GM10266 (cell line): ENCODE data around the gene ALOXE3.

ENCODE experiments used
- DNase-seq: peaks from one replicate; pipeline ENCODE4 v3.0.0; 2012; ENCODE audit errors: extremely low spot score
- TF ChIP-seq, protein P1 (sequence below): IDR thresholded peaks from 2 replicates; pipeline ENCODE4 v1.5.1; 2012; ENCODE audit warnings: mild to moderate bottlenecking, low read depth; ENCODE audit not compliant: control insufficient read depth, insufficient read depth; ENCODE audit errors: missing control alignments

Gene ALOXE3

DNA sequence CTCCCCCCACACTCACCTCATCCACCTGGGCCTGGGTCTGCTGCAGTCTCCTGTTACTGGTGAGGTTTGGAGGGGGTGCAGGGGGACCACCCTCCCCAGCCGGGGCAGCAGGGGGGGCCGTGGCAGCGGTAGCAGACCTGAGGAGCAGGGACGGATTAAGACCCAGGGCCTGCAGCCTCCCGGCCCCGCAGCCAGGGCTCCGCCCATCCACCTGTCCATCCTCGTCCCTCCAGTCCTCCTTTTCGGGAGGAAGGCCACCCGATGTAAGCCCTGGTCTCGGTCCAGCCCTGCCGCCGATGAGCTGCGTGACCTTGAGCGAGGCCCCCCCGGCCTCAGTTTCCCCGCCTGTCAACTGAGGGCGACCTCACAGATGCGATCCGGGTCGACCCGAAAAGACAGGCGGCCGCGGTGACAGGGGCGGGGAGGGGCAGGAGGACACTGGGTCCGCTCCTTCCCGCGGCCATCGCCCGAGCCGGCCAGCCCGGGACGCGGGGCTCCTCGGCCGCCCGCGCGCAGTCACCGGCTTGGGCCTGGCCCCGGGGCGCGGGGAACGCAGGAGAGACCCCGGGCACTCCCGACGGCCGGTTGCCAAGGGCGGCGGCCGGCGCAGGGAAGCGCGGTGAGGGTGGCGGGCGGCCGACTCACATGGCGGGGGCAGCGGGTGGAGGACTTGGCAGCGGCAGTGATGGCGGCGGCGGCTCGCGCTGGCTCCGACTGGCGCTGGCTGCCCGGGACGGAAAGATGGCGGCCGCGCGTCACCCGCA lies 44.1 kb upstream of the ALOXE3 start, which contains the start of gene VAMP2:
VAMP2 (minus strand) TSS at position 716 of the 764 bp plus-strand sequence; CDS start at position 647, 69 bp downstream.
- TF ChIP-seq, protein P1, sequence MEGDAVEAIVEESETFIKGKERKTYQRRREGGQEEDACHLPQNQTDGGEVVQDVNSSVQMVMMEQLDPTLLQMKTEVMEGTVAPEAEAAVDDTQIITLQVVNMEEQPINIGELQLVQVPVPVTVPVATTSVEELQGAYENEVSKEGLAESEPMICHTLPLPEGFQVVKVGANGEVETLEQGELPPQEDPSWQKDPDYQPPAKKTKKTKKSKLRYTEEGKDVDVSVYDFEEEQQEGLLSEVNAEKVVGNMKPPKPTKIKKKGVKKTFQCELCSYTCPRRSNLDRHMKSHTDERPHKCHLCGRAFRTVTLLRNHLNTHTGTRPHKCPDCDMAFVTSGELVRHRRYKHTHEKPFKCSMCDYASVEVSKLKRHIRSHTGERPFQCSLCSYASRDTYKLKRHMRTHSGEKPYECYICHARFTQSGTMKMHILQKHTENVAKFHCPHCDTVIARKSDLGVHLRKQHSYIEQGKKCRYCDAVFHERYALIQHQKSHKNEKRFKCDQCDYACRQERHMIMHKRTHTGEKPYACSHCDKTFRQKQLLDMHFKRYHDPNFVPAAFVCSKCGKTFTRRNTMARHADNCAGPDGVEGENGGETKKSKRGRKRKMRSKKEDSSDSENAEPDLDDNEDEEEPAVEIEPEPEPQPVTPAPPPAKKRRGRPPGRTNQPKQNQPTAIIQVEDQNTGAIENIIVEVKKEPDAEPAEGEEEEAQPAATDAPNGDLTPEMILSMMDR, result no peak

DNA sequence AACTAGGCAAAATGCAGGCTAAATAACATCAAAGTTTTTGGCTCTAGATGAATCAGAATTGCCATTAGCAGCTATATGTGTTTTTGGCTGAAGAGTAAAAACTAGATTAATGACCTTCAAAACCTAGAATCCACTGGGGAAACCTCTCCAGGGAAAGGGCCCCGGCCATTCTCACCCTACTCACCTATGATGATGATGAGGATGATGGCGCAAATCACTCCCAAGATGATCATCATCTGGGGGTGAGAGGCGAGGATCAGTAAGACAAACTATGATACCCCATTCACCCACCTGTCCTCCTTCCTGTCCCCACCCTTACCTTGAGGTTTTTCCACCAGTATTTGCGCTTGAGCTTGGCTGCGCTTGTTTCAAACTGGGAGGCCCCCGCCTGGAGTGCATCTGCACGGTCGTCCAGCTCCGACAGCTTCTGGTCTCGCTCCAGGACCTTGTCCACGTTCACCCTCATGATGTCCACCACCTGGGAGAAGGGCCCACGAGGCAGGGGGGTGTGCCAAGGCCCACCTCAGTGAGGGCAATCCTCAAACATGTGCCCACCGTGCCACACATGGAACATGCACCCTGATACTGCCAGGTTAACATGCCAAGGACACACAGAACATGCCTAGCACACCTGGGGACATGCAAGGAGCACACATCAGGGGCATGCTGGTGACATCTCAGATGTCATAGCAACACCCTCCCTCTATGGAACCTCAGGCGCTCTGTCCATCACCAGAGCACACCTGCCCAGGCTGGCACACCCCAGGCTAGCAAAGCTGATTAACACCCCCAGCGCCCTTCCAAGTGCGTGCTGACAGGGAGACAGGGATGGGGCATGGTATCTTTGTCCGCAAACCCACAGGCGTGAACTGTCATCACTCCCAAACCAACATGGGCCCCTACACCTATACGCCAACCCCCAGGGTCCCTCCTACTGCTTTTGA lies 43.2 kb upstream of the ALOXE3 start:
- no peak for DNase-seq
- TF ChIP-seq, protein P1, result no peak

More for the DNA sequence above, 44.1 kb upstream of the ALOXE3 start, which contains the start of gene VAMP2:
- peak; percentile 88 for DNase-seq

DNA sequence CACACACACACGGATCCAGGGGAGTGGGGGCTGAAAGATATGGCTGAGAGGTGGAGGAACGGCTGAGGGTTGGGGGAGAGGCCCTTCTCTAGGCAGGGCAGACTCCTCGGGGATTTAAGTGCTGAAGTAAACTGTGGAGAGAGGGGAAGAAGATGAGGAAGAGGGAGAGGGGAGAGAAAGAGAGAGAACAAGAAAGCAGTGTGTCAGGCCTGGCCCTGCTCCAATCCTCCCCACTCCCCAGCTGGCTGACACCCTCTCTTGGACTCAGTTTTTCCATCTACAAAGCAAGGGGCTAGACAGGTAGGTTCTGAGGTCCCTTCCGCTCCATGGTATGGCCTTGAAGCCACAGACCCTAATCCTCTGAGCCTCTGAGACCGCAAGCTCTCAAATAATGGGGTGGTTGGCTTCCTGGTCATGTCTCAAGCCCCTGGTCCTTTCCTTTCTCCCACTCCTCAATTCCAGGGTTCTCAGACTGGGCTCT lies 42.5 kb upstream of the ALOXE3 start:
- DNase-seq, result no peak

DNA sequence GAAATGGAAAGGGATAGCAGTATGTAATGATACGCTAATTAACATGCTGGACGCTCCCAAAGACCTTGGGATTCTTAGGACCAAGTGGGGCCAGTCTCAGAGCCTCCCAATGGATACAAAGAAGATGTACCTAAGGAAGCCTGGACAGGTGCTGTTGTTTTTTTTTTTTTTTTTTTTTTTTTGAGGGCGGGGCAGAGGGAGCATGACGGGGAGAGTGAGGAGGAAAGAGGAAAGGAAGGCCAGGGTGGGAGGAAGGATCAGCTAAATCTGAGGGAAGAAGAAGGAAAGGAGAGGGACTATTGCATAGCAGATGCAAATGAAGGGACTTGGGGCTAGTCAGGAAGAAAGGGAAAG lies 41.9 kb upstream of the ALOXE3 start:
- TF ChIP-seq, protein P1, result no peak
- no peak for DNase-seq

More for the DNA sequence above, 42.5 kb upstream of the ALOXE3 start:
- TF ChIP-seq, protein P1, result no peak

DNA sequence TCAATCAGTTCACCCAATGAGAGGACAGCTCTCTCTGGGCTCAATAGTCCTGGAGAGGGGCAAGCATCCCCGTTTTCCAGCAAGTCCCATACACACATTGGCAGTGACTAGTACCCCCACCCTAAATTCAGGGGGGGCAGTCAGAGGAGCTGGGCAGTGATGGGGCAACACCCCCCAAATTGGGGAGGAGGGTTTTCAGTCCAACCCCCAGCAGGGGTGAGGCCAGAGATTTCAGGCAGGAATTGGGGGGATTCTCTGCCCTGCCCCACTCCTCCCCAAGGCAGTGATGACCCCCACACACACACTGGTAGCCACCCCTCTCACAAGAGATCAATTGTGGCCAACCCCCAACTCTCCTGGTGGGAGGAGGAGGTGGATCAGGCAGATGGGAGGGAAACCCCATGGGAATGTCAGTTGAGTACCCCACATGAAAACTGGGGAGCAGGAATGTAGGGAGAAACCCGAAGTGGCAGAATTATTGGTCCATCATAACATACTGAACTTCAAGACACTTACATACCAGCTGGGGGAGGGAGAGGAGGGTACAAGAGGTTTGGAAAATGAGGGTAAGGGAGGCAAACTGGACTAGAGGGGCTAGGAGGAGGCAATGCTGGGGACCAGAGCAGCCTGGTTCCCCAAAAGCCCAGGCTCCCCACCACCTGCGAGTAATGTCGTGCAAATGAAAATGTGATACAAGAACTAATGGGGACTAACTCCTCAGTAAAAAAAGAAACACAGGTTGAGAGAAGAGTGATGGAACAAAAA lies 41.3 kb upstream of the ALOXE3 start:
- TF ChIP-seq, protein P1, result no peak
- DNase-seq, result no peak

DNA sequence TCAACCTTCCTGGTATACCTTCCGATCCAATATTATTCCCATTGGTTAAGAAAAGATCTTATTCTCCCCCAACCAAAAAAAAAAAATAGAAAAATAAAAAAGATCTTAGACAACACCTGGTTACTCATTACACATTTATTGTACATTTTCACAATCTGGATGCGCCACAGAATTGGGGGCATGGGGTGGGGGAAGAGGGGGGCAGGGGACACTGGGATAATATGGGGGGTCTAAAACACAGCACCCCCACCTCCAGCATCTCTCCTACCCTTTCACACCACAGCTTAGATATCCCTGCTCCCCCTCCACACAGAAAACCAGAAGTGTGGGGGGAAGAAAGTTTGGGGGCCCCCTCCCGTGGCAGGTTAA lies 40.7 kb upstream of the ALOXE3 start:
- DNase-seq, result no peak

More for the DNA sequence above, 40.7 kb upstream of the ALOXE3 start:
- TF ChIP-seq, protein P1, result no peak
